ENCODE results near the gene STX17.
A peak's percentile ranks its signal among the peaks of the same experiment; 100 is the strongest.

STX17 gene

GRCh38 chr9:99867536-99867935, 38.9 kb upstream of the STX17 start:
- 0 out of 2 replicates have a peak, but pooled peaks cover 2% of the 10 kb centered on the region for H3K4me1 ChIP-seq (ENCODE audit: control insufficient read depth, insufficient read depth, low read length)
- CTCF ChIA-PET, result interaction anchor here (0.8 kb wide), 1 partner anchor 709 kb away, joined by 3 read pairs; no protein-coding TSS in a partner anchor
- POLR2A ChIA-PET, result no interaction called here
- H3K36me3 ChIP-seq (ENCODE audit: control insufficient read depth in 2 of 2, insufficient read depth in 1 of 2, low read length in 2 of 2), result no peaks in the 10 kb centered on the region
- no peak overlapping the region for H3K4me3 ChIP-seq (ENCODE audit: low read depth, low read length)
- H3K27ac ChIP-seq (ENCODE audit: extremely low read depth, low read depth, low read length), result no peak overlapping the region
- no peak for TF ChIP-seq ZNF776 (tag by site-specific recombination; IDR thresholded peaks at IDR 0.05; ENCODE audit: borderline replicate concordance)
- no peak for TF ChIP-seq GFI1B (tag by site-specific recombination; IDR thresholded peaks at IDR 0.05)
- TF ChIP-seq ZNF248 (tag by site-specific recombination; IDR thresholded peaks at IDR 0.05), result no peak
- no peak for TF ChIP-seq ZNF155 (tag by site-specific recombination; IDR thresholded peaks at IDR 0.05)
- TF ChIP-seq ZNF2 (tag by site-specific recombination; IDR thresholded peaks at IDR 0.05), result no peak
- TF ChIP-seq ZNF530 (tag by site-specific recombination; IDR thresholded peaks at IDR 0.05; ENCODE audit: low read depth), result no peak
- TF ChIP-seq ZNF518A (tag by site-specific recombination; conservative IDR thresholded peaks at IDR 0.05; ENCODE audit: low read depth), result no peak
- no peak for TF ChIP-seq ZBTB49 (tag by site-specific recombination; IDR thresholded peaks at IDR 0.05; ENCODE audit: low read depth)
- TF ChIP-seq PATZ1 (tag by site-specific recombination; IDR thresholded peaks at IDR 0.05), result no peak
- no peak for TF ChIP-seq ZNF843 (tag by site-specific recombination; IDR thresholded peaks at IDR 0.05)
- H3K9me3 ChIP-seq (ENCODE audit: control insufficient read depth, insufficient read depth, low read depth, low read length), result no peaks in the 10 kb centered on the region

GRCh38 chr9:99867968-99868367, 38.5 kb upstream of the STX17 start:
- ChIA-PET CTCF (no interaction called here), POLR2A (no interaction called here)
- Histone ChIP-seq H3K27ac (ENCODE audit: extremely low read depth, low read depth, low read length) (no peak overlapping the region), H3K36me3 (ENCODE audit: control insufficient read depth in 2 of 2, insufficient read depth in 1 of 2, low read length in 2 of 2) (no peaks in the 10 kb centered on the region), H3K9me3 (ENCODE audit: control insufficient read depth, insufficient read depth, low read depth, low read length) (no peaks in the 10 kb centered on the region), H3K4me3 (ENCODE audit: low read depth, low read length) (no peak overlapping the region), H3K4me1 (ENCODE audit: control insufficient read depth, insufficient read depth, low read length) (0 out of 2 replicates have a peak, but pooled peaks cover 2% of the 10 kb centered on the region)
- TF ChIP-seq ZNF184 (tag by site-specific recombination; IDR thresholded peaks at IDR 0.05), result no peak
- TF ChIP-seq ZNF692 (tag by site-specific recombination; IDR thresholded peaks at IDR 0.05), result no peak
- TF ChIP-seq PRDM10 (tag by site-specific recombination; IDR thresholded peaks at IDR 0.05), result no peak
- no peak for TF ChIP-seq GFI1B (tag by site-specific recombination; IDR thresholded peaks at IDR 0.05)
- no peak for TF ChIP-seq ZNF548 (tag by site-specific recombination; IDR thresholded peaks at IDR 0.05)
- no peak for TF ChIP-seq ZNF792 (tag by site-specific recombination; IDR thresholded peaks at IDR 0.05)
- 0 out of 2 replicates have a peak, but pooled peaks have one; percentile 24 for TF ChIP-seq ZNF146 (tag by site-specific recombination; IDR thresholded peaks at IDR 0.05)
- TF ChIP-seq ZNF747 (tag by site-specific recombination; IDR thresholded peaks at IDR 0.05), result no peak
- TF ChIP-seq ZNF596 (tag by site-specific recombination; IDR thresholded peaks at IDR 0.05), result no peak
- peak; percentile 57; the same call in 1 of the 2 replicates for TF ChIP-seq MZF1 (tag by site-specific recombination; IDR thresholded peaks at IDR 0.05; ENCODE audit: borderline replicate concordance)
- no peak for TF ChIP-seq ZNF350 (tag by site-specific recombination; IDR thresholded peaks at IDR 0.05)
- TF ChIP-seq SP3 (tag by site-specific recombination; IDR thresholded peaks at IDR 0.05), result no peak
